GM21526 (cell line): ENCODE data around the gene MARCKS.
A peak's percentile ranks its signal among the peaks of the same experiment; 100 is the strongest.

Experiments
- ATAC-seq: cut with Tn5 transposase; IDR thresholded peaks from one replicate; pipeline ENCODE4 v1.9.1; 2021; ENCODE audit warnings: moderate library complexity; ENCODE audit not compliant: unreplicated experiment, low FRiP score

MARCKS gene

GRCh38 chr6:113856625-113857555 lies at the start of gene MARCKS:
MARCKS (plus strand) TSS chr6:113857345; CDS start chr6:113857746, 401 bp downstream.
- ATAC-seq: peak; percentile 39

GRCh38 chr6:113809826-113810225 lies 47.3 kb upstream of the MARCKS start:
- ATAC-seq: peak; percentile 64

- ATAC-seq: no peak
Measured at GRCh38 chr6:113813142-113813541, 44.0 kb upstream of the MARCKS start.

- no peak for ATAC-seq
Measured at GRCh38 chr6:113818578-113818977, 38.6 kb upstream of the MARCKS start.

- ATAC-seq: no peak
Measured at GRCh38 chr6:113819169-113819830, 37.8 kb upstream of the MARCKS start.

GRCh38 chr6:113820761-113821160 lies 36.4 kb upstream of the MARCKS start:
- no peak for ATAC-seq

GRCh38 chr6:113821445-113821844 lies 35.7 kb upstream of the MARCKS start:
- no peak for ATAC-seq

GRCh38 chr6:113823916-113824315 lies 33.2 kb upstream of the MARCKS start:
- ATAC-seq: no peak

- ATAC-seq: no peak
Measured at GRCh38 chr6:113824411-113824810, 32.7 kb upstream of the MARCKS start.

GRCh38 chr6:113824866-113825265 lies 32.3 kb upstream of the MARCKS start:
- ATAC-seq: no peak

GRCh38 chr6:113825781-113826180 lies 31.4 kb upstream of the MARCKS start:
- no peak for ATAC-seq

GRCh38 chr6:113828984-113829695 lies 28.0 kb upstream of the MARCKS start:
- ATAC-seq: no peak

GRCh38 chr6:113829696-113830045 lies 27.5 kb upstream of the MARCKS start:
- no peak for ATAC-seq

GRCh38 chr6:113830140-113830539 lies 27.0 kb upstream of the MARCKS start:
- ATAC-seq: no peak

- ATAC-seq: no peak
Measured at GRCh38 chr6:113833537-113833936, 23.6 kb upstream of the MARCKS start.

- ATAC-seq: no peak
Measured at GRCh38 chr6:113837170-113837569, 20.0 kb upstream of the MARCKS start.

- ATAC-seq: no peak
Measured at GRCh38 chr6:113842165-113842564, 15.0 kb upstream of the MARCKS start.

- ATAC-seq: no peak
Measured at GRCh38 chr6:113843500-113844073, 13.6 kb upstream of the MARCKS start.

GRCh38 chr6:113846577-113846976 lies 10.6 kb upstream of the MARCKS start:
- ATAC-seq: no peak

GRCh38 chr6:113847447-113847846 lies 9.7 kb upstream of the MARCKS start:
- no peak for ATAC-seq

- ATAC-seq: no peak
Measured at GRCh38 chr6:113848280-113848679, 8.9 kb upstream of the MARCKS start.
